Left lung (tissue), 10 donors: ENCODE data around the gene SLC7A6OS. TPM values are rescaled to one million over a fixed set of nuclear protein-coding genes. Genes with fewer than 3 reads are reported as not detected.
A peak's percentile ranks its signal among the peaks of the same experiment; 100 is the strongest.
"Not testable (repeated sequence)": the region's sequence is repeated elsewhere in the genome, so short reads cannot be mapped to it uniquely, and the experiment has no call there.

Source experiments
- ATAC-seq: fragments of 200-7000 bp; cut with Tn5 transposase; one replicate; pipeline ENCODE4 v1.9.1; 2020; ENCODE audit warnings: moderate library complexity
- DNase-seq, 4 donors: peaks; one replicate each; pipeline ENCODE4 v3.0.0-alpha.2; 2013 to 2020
- H3K27ac ChIP-seq, 2 donors: fragments of 200-600 bp; sonication (generic) in 1 of 2; one replicate each; pipeline versions ENCODE4 v1.5.0 to v1.8.0; 2020 to 2021
- H3K27me3 ChIP-seq, 2 donors: fragments of 200-600 bp; sonication (generic) in 1 of 2; one replicate each; pipeline versions ENCODE4 v1.5.0 to v1.8.0; 2020 to 2021
- H3K36me3 ChIP-seq, 2 donors: fragments of 200-600 bp; sonication (generic) in 1 of 2; one replicate each; pipeline versions ENCODE4 v1.5.0 to v1.8.0; 2020 to 2021
- H3K4me1 ChIP-seq, 2 donors: fragments of 200-600 bp; one replicate each; pipeline ENCODE4 v1.8.0; 2021
- H3K4me3 ChIP-seq, 2 donors: fragments of 200-600 bp; sonication (generic) in 1 of 2; one replicate each; pipeline versions ENCODE4 v1.5.0 to v1.8.0; 2020 to 2021; ENCODE audit warnings: mild to moderate bottlenecking in 1 of 2
- H3K9me3 ChIP-seq, 2 donors: fragments of 200-600 bp; sonication (generic) in 1 of 2; one replicate each; pipeline versions ENCODE4 v1.5.0 to v1.8.0; 2020 to 2021
- intact Hi-C, 2 donors: fragments of 100-400 bp; cut with DNase I; formaldehyde crosslinking; loops; one replicate each; pipeline versions ENCODE4 v1.11.2 to v1.14.2; 2022
- polyA plus RNA-seq, 6 donors: library from polyadenylated mRNA; unstranded; fragments of 120-200 nt; gene quantifications; one replicate each; pipeline ENCODE4 v1.2.1, GENCODE V29; 2013; ENCODE audit not compliant: insufficient read length in 6 of 6
- total RNA-seq, 2 donors: library from RNA; stranded (reverse); fragmentation: NEBNext Ultra II Directional; extraction: Animal tissue kit (Norgen Biotek cat#: 25700); gene quantifications; one replicate each; pipeline ENCODE4 v1.2.1, GENCODE V29; 2021
- TF ChIP-seq, protein P1 (sequence below), 2 donors: fragments of 200-600 bp; sonication (generic) in 1 of 2; IDR thresholded peaks; one replicate each; pipeline versions ENCODE4 v1.5.0 to v1.8.0; 2021; ENCODE audit warnings: antibody characterized with exemption in 2 of 2
- donor health status: DM: no; HTN: yes; CAD: no.
- donor health status: DM: no; HTN: no; CAD: no.

Gene SLC7A6OS
- total and polyA plus RNA-seq, 8 donors, result 11.7 to 24.4 (median 21.9) TPM

DNA sequence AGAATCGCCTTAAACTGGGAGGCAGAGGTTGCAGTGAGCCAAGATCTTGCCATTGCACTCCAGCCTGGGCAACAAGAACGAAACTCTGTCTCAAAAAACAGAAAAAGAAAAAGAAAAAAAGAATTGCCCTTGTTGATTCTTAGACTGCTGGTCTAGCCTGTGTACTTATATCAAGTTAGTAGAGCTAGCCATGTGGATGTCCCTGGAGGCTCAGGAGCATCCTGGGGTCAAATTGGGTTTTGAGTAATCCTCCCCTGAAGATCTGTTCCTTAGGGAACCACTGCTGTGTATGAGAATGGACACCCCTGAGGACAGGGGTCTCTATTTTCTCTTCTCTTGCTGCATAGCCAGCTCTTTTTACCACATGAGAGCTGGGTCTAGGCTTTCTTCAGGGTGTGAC lies 21.5 kb downstream of the SLC7A6OS start:
- Histone ChIP-seq H3K9me3 (no peaks in the 10 kb centered on the region), H3K27me3 (no peaks in the 10 kb centered on the region), H3K4me1 (peaks cover 13 to 58% of the 10 kb centered on the region in 2 donors), H3K4me3 (no peak overlapping the region), H3K27ac (peak overlapping the region; percentile 10 to 56), H3K36me3 (peaks cover 0 to 53% of the 10 kb centered on the region in 2 donors)
- intact Hi-C loops, result no loop called here
- DNase-seq (no peak), ATAC-seq (no peak)
- TF ChIP-seq, protein P1, sequence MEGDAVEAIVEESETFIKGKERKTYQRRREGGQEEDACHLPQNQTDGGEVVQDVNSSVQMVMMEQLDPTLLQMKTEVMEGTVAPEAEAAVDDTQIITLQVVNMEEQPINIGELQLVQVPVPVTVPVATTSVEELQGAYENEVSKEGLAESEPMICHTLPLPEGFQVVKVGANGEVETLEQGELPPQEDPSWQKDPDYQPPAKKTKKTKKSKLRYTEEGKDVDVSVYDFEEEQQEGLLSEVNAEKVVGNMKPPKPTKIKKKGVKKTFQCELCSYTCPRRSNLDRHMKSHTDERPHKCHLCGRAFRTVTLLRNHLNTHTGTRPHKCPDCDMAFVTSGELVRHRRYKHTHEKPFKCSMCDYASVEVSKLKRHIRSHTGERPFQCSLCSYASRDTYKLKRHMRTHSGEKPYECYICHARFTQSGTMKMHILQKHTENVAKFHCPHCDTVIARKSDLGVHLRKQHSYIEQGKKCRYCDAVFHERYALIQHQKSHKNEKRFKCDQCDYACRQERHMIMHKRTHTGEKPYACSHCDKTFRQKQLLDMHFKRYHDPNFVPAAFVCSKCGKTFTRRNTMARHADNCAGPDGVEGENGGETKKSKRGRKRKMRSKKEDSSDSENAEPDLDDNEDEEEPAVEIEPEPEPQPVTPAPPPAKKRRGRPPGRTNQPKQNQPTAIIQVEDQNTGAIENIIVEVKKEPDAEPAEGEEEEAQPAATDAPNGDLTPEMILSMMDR (IDR thresholded peaks at IDR 0.05), result no peak

DNA sequence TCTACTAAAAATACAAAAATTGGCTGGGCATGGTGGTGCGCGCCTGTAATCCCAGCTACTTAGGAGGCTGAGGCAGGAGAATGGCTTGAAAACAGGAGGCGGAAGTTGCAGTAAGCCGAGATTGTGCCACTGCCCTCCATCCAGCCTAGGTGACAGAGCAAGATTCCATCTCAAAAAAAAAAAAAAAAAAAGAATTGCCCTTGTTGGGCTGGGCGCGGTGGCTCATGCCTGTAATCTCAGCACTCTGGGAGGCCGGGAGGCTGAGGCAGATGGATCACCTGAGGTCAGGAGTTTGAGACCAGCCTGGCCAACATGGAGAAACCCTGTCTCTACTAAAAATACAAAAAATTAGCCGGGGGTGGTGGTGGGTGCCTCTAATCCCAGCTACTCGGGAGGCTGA lies 21.9 kb downstream of the SLC7A6OS start:
- peaks cover 0 to 49% of the 10 kb centered on the region in 2 donors for H3K36me3 ChIP-seq
- peak overlapping the region in 1 of 2 donors; percentile 57 for H3K27ac ChIP-seq
- DNase-seq, ATAC-seq, H3K4me3 ChIP-seq, intact Hi-C loops, H3K9me3 ChIP-seq, H3K27me3 ChIP-seq: not testable (repeated sequence)
- peaks cover 13 to 62% of the 10 kb centered on the region in 2 donors for H3K4me1 ChIP-seq

DNA sequence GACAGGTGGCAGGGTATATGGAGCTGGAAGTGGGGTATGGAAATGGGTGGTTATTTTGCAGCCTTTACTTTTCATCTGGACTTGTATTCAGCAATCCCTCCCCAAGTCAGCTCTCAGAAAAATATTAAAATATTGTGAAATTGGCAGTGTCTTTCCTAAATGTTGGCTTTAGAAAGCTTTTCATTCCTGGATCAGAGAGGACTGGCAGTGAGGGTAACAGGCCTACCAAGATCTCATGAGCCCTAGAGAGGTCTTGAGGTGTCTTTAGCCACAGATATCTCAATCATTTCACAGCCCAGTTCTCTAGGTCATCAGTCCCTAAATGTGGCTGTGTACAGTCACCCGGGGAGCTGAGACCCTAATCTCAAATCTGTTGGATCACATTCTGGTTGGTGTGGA lies 22.5 kb downstream of the SLC7A6OS start:
- intact Hi-C loops, result no loop called here
- Histone ChIP-seq H3K27me3 (no peaks in the 10 kb centered on the region), H3K36me3 (peaks cover 0 to 44% of the 10 kb centered on the region in 2 donors), H3K27ac (peak overlapping the region; percentile 53 to 57), H3K9me3 (no peaks in the 10 kb centered on the region), H3K4me3 (no peak overlapping the region), H3K4me1 (peaks cover 13 to 68% of the 10 kb centered on the region in 2 donors)
- TF ChIP-seq, protein P1 (IDR thresholded peaks at IDR 0.05), result no peak
- DNase-seq (no peak), ATAC-seq (no peak)

DNA sequence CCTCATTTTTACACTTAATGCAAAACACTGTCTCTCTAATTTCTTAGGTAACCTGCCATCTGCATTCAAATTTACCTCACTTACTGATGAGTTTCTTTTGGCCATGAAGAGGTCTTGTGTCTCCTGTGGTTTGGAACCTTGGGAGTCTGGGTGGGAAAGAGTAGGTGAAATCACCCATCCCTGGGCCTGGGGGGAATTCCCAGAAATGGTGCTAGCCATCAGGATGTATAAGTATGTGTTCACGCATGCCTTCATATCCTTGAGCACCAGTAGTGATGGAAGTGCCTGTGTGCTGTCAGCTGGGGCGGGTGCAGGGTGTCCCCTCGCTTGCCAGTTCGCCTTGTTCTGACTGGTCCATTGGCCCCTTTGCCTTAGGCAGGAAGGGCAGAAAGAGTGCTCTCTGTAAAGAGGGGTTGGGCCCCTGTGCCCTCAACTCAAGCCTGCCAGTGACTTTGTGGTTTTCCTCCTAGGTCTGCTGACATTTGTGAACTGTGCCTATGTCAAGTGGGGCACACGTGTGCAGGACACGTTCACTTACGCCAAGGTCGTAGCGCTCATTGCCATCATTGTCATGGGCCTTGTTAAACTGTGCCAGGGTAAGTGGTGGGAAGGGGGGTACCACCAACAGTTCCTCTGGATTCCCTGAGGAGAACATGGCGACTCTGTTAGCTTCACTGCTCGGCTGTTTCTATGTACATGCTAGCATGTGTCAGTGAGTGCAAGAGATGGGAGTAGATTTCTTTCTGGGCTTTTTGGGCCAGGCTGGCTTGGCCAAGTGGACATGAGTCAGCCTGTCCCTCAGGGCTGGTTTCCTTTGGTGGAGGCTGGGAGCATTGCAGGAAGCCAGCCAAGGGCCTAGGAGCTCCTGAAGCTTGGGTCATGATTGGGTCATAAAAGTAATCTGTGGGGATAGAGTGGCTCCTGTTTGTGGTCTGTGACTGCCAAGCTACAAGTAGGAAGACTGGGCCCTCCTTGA lies 23.2 kb downstream of the SLC7A6OS start:
- Histone ChIP-seq H3K36me3 (peaks cover 0 to 42% of the 10 kb centered on the region in 2 donors), H3K27me3 (no peaks in the 10 kb centered on the region), H3K4me3 (no peak overlapping the region), H3K4me1 (peaks cover 13 to 72% of the 10 kb centered on the region in 2 donors), H3K27ac (peak overlapping the region; percentile 53 to 81), H3K9me3 (no peaks in the 10 kb centered on the region)
- intact Hi-C loops, result no loop called here
- DNase-seq (peak in 1 of 4 donors; percentile 68), ATAC-seq (peak; percentile 86)
- TF ChIP-seq, protein P1 (IDR thresholded peaks at IDR 0.05), result peak in 1 of 2 donors; percentile 48

DNA sequence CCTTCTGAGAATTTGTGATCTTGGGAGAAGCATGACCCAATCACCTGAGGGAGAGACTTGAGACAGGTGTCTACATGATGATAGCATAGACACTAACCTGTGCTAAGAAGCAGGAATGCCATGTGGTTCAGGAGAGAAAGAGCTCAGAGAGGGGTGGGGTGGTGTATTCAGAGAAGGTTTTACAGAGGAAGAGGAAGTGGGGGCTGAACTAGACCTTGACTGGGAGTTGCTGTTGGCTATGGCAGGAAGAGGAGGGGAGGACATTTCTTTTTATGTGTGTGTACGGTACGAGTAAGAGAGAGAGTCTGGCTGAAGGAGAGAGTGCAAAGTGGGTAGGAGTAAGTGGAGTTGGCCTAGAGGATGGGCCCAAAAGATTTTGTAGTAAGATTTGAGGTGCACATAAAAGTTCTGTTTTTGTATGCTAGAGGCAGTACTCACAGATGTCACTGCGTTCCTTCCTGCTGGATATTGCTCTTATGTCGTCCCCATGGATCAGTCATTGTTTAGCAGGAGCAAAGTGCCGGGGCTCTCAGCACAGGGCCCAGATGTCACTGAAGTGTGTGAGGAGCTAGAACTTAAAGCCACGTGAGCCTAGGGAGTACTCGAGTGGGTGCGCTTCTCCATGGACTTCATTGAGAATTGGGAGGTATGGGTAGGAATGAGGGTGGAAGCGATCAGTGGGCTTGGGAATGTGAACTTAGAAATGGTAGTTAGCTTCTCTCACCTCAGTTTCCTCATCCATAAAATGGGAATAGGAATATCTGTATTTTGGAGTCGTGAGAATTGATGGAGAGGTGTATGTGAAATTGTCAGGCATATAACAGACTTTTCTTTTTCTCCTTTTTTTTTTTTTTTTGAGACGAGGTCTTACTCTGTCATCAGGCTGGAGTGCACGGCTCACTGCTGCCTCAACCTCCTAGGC lies 24.3 kb downstream of the SLC7A6OS start:
- no peaks in the 10 kb centered on the region for H3K27me3 ChIP-seq
- intact Hi-C loops, result no loop called here
- no peaks in the 10 kb centered on the region for H3K9me3 ChIP-seq
- H3K4me3 ChIP-seq, result no peak overlapping the region
- TF ChIP-seq, protein P1 (IDR thresholded peaks at IDR 0.05), result no peak
- H3K27ac ChIP-seq, result peak overlapping the region in 1 of 2 donors; percentile 81
- DNase-seq (no peak), ATAC-seq (no peak)
- H3K4me1 ChIP-seq, result peaks cover 13 to 68% of the 10 kb centered on the region in 2 donors
- H3K36me3 ChIP-seq, result peaks cover 0 to 39% of the 10 kb centered on the region in 2 donors
